GM19468 (cell line): ENCODE results near the gene UBTD2.
A peak's percentile ranks its signal among the peaks of the same experiment; 100 is the strongest.
"Not testable (repeated sequence)": the region's sequence is repeated elsewhere in the genome, so short reads cannot be mapped to it uniquely, and the experiment has no call there.

Experiments
- ATAC-seq: cut with Tn5 transposase; IDR thresholded peaks from one replicate; pipeline ENCODE4 v1.9.1; 2021; ENCODE audit warnings: mild to moderate bottlenecking, moderate library complexity, moderate number of reproducible peaks; ENCODE audit not compliant: unreplicated experiment; ENCODE audit errors: extremely low read depth

The UBTD2 gene

GRCh38 chr5:172293745-172294342 lies 10.3 kb upstream of the UBTD2 start:
- ATAC-seq: no peak

GRCh38 chr5:172293054-172293744 lies 9.6 kb upstream of the UBTD2 start:
- peak; percentile 32 for ATAC-seq

- ATAC-seq: not testable (repeated sequence)
These were observed 8.3 kb upstream of the UBTD2 start for GRCh38 chr5:172291837-172292236.

- ATAC-seq: no peak
These were observed 4.9 kb upstream of the UBTD2 start for GRCh38 chr5:172288465-172288864.

- ATAC-seq: not testable (repeated sequence)
These were observed 3.6 kb upstream of the UBTD2 start for GRCh38 chr5:172287140-172287539.

GRCh38 chr5:172285226-172286143 lies 1.9 kb upstream of the UBTD2 start:
- no peak for ATAC-seq

GRCh38 chr5:172284611-172284980 lies 1.0 kb upstream of the UBTD2 start:
- no peak for ATAC-seq

- ATAC-seq: peak; percentile 78
These were observed 472 bp upstream of the UBTD2 start for GRCh38 chr5:172283862-172284610.

GRCh38 chr5:172282272-172283019 lies 1.1 kb downstream of the UBTD2 start:
- no peak for ATAC-seq

GRCh38 chr5:172281346-172281745 lies 2.2 kb downstream of the UBTD2 start:
- ATAC-seq: no peak

- ATAC-seq: no peak
These were observed 2.6 kb downstream of the UBTD2 start for GRCh38 chr5:172280929-172281328.

GRCh38 chr5:172280317-172280716 lies 3.2 kb downstream of the UBTD2 start:
- ATAC-seq: no peak

- no peak for ATAC-seq
These were observed 5.2 kb downstream of the UBTD2 start for GRCh38 chr5:172278356-172278755.

- no peak for ATAC-seq
These were observed 7.3 kb downstream of the UBTD2 start for GRCh38 chr5:172276214-172276613.

GRCh38 chr5:172274951-172275753 lies 8.4 kb downstream of the UBTD2 start:
- no peak for ATAC-seq

GRCh38 chr5:172267943-172268342 lies 15.6 kb downstream of the UBTD2 start:
- ATAC-seq: no peak

GRCh38 chr5:172266676-172267092 lies 16.9 kb downstream of the UBTD2 start:
- ATAC-seq: no peak

- no peak for ATAC-seq
These were observed 17.4 kb downstream of the UBTD2 start for GRCh38 chr5:172266071-172266675.
